CD4-positive, alpha-beta T cell treated with Interleukin-21 for 1 hour (primary cell): Measurements from ENCODE around the gene CRHR1.
A peak's percentile ranks its signal among the peaks of the same experiment; 100 is the strongest.

Experiments
- DNase-seq: peaks from one replicate; pipeline ENCODE4 v3.0.0-alpha.2; 2020

Gene CRHR1

DNA sequence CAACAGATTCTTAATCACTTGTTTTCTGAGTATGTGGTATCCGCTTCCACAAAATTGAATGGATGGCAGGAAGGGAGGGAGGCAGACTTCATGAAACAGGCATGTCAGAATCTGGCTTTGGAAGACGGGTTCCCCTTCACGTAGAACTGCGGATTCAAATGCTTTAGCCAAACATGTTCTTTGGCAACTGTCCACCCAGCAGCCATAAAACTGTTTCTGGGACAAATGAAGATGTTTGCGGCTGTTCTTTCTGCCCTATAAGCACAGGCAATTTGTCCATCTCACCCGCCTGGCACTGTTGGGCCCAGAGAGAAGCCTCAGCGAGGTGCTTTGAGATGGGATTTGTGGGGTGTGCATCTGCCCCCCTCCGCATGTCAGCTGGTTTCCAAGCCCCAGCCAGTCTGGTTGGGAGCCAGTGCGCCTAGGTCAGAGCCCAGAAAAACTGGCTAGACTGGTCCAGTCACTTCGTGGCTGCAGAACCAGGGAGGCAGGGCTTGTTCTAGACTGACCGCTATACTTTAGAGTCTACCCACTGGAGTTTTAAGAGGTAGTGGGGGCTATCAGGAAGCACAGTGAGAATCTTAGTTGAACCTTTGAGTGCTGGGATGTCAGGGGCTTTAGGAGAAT lies 6.3 kb downstream of the CRHR1 start:
- no peak for DNase-seq

DNA sequence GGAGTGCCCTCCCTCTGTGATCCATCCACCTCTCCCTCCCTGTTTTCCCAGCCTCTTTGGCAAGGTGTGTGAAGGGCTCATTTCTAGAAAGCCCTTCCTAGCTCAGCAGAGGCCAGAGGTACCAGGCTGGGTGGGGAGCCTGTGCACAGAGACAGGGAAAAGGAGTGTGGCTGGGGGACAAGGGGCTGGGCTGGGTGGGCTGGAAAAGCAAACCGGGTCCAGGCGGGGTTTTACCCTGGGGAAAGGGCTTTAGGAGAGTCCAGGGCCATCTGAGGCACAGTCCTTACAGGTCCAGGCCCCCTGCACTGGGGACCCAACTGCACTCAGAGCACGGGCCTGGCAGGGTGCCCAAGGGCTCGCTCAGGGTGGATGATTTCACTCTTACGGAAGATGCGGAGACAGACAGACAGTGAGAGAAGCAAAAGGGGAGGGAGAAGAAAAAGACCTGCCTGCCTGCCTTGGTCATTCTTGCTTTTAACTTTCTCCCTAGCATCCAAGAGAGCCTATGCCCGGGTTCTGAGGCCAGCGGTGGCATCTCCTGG lies 7.0 kb downstream of the CRHR1 start:
- DNase-seq: no peak

DNA sequence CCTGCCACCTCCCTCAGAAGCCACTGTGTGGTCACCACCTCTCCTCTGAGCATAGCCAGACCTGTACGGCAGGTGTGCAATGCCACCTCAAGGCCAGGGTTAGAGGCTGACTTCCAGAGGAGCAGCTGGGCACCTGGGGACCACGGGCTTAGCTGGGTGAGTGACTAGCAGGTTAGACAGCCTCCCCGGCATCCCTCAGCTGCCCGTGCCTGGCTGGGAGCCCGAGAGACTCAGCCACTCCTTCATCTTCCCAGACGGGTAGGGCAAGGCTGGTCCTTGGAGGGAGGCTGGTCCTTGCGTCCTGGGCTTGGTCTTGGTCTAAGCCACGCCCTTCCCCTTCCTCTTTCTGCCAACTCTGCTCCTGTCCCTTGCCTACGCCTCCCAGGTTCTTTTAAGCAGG lies 7.8 kb downstream of the CRHR1 start:
- DNase-seq: no peak

DNA sequence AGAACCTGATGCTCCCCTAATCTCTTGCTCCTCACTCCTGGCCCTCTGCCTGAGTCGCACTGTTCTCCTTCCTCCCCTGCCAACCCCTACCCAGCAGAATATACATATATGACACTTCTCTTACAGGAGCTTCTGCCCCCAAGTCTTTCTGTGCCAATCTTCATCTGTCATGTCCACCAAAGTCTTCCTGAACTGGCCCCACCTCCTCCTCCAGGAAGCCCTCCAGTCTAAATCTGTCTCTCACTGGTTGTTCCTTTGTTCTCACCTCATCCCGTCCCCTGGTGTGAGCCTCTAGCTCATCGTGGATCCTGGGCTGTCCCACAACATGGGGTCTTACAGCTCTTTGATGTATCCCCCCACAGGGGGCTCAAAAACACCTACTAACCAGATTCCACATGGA lies 8.3 kb downstream of the CRHR1 start:
- no peak for DNase-seq

DNA sequence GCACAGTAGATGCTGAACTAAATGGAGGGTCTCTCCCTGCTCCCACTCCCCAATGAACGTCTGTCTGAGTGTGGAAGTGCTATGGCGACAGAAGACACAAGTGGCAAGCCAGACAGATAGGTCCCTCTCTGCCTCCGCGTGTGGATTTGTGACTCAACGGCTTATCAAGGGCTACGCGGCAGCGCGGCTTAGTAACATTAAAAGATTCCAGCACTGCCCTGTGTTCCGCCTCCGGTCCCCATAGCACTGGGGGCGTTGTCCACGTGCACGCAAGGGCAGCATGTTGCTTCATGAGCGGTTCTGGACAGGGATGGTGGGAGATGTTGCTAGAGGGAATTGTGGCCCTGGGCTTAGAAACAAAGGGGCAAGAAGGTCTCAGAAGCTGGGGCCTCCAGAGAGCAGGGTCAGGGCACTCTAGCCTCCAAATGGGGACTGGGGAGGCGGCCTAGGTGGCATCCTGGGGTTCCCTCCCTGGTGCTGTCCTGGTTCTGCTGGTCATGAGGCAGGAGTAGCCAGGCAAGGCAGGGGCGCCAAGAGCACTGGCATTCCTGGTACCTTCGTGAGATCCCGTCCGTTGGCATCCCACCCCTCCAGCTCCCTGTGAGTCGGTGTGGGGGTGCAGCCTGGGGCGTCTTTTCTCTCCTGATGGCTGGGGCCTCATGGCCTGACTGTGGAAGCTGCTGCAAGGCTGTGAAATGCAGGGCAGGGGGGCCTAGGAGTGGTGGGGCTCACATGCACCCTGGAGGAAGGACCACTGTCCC lies 9.1 kb downstream of the CRHR1 start:
- DNase-seq: no peak

DNA sequence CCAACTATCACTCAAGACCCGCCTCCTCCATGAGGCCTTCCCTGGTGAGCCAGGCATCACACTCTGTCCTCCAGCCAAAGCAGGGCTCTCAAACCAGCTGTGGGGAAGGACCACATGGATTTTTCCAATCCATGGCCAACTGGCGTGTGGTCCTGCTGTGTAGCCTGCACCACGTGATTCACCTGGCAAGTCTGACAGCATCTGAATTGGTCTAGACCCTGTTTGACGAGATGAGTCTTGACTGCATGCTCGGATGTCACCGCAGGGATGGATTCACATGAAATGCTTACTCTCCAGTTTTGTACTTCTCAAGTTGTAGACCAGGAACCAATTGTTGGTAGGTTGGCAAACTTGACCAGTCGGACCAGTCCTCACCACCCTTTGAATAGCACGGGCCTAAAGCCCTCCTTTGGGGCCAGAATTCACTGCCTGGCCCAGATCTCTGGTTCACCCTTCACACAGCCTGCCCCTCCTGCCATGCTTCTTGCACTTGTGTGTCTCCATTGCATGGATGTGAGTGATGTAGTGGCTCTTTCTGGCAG lies 9.9 kb downstream of the CRHR1 start:
- DNase-seq: no peak

DNA sequence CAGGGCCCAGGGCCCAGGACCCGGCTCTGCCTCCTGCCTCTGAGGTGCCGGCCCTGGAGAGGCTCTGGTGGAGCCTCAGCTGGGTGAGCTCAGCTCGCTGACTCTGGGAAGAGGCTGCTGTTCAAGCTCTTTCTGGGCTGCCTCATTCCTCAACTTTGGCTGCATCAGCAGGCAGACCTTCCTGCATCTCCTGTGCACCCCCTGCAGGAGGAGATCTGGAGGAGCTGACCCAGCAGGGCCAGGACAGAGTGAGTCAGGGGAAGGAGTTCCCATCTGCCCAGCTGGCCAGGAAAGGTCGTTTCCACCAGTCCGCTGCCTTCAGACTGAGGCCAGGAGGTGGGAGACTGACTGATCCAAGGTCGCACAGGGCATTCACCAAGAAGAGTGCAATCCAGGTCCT lies 10.7 kb downstream of the CRHR1 start:
- no peak for DNase-seq

DNA sequence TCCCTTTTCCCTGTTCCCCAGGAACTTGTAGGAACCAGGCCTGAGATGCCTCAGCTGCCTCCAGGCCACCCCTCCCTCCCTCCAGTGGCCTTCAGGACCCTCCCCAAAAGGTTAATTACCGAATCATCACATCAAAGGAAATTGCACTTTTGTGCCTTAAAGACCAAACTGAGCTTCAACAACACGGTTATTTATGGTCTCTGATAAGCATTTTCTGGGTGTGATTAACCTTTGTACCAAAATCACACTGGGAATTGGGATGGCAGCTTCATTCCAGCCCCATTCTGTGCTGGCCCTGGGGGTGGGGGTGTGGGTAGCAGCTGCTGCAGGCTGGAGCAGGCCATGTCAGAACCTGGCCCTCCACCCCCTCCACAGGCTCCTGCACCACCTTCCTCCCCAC lies 16.7 kb downstream of the CRHR1 start:
- no peak for DNase-seq

DNA sequence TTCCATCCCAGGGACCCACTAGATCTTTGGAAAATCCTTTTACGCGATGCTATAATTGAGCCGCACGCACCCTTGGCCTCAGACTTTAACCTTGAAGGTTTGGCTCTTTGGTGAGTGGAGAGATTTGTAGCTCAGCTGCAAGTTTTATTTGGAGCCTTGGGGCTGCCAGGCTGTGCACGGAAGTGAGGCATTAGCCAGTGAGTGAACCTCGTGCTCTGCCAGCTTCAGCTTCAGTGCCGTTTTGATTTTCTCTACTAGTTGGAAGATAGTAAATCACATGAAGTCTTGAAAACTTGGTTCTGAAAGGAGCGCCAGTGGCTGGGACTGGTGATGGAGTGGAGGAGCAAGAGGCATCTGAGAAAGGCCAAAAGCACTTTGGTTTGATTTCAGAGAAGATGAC lies 17.3 kb downstream of the CRHR1 start:
- no peak for DNase-seq

DNA sequence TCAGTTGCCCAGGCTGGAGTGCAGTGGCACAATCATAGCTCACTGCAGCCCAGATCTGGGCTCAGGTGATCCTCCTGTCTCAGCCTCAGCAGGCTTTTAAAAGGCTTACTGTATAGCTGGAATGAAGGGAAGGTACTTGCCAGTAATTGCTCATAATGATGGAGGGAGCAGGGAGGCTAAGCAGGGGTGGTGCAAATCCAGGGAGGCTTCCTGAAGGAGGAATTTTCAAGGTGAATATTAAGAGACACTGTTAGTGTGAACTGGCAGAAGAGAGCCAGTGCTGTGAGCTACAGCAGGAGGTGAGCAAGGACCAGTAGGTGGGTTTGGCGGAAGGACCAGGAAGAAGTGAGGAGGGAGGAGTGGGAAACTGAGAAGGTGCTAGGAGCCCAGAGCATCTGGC lies 24.7 kb downstream of the CRHR1 start:
- no peak for DNase-seq

DNA sequence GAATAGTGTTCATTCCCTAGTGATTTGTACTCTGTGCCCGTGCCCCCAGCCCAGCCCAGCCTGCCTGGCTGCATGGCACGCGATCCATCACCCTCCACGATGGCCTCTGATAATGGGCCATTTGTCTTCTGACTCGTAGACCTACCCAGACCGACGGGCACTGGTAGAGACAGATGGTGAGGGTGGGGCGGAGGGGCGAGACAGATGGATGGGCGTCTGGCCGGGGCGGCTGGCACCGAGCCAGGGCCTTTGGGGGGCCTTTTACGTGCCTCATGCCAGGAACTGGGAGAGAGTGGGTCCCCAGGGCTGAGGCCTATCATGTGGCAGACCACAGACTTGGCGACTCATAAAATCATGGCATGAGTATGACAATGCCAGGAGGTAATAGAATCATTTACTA lies 25.4 kb downstream of the CRHR1 start:
- DNase-seq: no peak

DNA sequence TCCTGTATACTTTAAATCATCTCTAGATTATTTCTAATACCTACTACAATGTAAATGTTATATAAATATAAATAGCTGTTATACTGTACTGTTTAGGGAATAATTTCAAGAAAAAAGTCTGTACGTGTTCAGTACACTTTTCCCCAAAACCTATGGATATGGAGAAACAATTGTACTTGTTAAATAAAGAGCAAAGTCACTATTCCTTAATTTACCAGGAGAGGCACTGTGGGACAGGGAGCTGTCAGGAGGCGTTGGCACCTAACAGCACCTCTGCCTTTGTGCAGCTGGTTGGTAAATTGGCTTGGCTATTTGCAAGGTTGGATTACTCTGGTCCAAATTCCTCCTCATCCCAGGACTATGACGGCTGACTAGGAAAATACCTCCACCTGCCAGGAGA lies 28.0 kb downstream of the CRHR1 start:
- no peak for DNase-seq

DNA sequence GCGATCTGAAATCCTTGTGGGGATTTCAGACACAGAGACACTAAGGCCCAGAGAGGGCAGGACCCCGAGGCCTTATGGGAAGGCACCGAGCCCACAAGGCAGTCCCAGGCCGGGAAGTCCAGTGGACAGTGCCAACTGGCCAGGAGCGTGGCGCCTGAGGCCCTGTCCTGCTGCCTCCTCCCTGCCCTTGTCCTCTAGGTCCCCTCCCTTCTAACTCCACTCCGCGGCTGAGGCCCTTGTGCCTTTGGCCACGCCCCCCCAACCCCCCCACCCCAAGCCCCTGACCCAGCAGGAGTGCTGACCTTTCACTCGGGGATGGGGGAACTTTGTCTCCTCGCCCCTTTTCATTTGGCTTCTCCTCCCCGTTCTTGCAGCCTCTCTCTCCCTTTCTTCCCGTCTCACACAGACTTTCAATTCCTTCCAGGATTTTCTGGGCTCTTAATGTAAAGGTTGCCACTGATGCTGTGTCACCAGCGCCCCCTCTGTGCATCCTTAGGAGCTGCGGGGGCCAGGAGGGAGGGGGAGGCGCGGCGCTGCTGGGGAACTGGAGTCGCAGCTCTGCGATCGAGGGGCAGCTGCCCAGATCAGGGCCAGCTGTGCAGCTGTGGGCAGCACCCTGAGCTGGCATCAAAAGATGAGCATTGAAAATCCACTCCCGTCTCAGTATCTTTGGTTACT lies 29.1 kb downstream of the CRHR1 start:
- DNase-seq: no peak

DNA sequence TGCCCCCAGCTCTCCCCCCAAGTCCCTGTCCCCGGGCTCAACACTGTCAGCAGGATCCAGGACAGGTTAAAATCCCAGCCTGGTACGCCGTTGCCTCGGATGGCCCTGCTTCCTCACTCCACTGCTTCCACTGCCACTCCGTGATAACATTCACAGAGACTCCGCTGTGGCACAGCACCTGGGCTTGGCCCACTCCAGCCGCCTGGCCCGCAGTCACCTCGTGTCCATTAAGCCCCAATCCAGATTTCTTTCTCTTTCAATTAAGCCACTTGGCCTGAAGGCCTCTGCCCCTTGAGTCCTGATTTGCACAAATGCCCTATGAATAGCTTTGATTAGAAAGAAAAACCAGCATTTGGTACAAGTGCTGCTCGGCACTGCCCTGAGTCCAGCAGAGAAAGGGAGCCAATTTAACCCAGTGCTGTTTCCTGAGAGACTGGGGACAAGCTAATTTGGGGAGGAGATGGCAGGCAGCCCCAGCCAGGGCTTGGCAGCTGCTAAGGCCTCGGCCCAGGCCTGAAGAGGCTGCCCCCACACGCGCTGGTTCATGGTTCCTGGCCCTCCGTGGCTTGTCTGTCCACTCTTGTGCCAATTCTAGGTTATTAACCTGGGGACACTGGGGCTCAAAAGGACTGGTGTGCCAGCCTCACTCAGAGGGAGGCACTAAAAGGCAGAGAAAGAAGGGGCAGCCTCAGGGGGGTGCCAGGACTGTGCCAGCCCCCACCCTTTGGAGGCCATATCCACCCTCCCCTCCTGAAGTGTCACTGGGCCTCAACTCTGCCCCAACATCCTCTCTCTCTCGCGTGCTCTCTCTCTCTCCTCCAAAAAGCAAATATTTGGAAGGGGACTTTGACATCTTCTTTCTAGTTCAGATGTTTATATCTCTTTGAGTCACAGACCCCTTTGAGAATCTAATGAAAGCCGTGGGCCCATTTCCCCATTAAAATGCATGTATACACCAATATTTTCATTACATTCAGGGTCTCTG lies 30.8 kb downstream of the CRHR1 start:
- DNase-seq: no peak

DNA sequence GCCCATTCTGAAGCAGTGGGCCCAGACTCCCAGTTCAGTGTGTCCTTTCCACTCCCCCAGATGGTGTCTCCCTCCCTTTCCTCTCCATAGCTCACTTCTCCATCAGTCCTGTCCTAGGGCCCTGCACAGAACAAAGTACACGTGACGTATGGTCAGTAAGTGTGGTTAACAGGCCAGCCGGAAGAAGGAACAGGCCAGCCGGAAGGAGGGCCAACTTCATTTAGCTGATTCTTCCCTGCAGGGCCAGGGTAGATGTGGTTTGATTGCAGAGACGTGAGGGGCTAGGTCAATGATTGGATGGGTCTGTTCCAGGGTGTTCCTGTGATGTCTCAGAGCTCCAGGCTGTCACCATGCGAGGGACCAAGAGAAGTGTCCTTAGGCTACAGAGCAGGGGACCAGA lies 31.6 kb downstream of the CRHR1 start:
- no peak for DNase-seq

DNA sequence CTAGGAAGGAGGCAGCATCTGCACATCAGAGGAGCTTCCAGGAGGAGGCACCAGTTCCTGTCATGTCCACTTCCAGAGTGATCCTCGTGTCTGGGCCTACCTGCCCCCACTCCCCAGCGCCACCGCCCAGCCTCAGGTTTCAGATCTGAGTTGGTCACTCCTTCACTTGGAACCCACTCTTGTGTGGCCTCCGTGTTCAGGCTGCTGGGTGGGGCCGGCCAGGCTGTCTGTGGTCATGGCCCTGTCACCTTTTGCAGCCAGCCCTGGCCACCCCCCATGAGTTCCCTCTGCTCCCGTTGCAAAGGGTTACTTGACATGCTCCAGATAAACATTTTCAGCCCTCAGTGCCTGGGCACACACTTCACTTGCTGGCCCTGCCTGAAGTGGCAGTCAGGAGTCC lies 33.9 kb downstream of the CRHR1 start:
- no peak for DNase-seq

DNA sequence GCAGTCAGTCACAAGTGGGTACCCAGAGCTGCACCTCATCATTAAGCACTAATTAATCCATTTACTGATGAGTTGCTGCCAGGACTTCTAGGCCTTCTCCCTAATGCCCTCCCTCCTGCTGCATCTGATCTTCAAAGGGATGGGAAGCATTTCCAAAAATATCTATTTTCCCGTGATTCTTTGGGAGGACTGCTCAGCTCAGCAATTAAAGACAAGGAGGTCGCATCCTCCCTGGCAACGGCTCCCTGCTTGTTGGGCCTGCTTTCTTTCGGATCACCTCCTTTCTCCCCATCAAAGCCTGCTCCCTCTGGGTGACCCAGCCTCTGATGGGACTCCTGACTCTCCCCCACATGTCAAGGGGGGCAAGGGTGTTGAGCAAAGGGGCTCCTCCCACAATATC lies 34.6 kb downstream of the CRHR1 start:
- no peak for DNase-seq

DNA sequence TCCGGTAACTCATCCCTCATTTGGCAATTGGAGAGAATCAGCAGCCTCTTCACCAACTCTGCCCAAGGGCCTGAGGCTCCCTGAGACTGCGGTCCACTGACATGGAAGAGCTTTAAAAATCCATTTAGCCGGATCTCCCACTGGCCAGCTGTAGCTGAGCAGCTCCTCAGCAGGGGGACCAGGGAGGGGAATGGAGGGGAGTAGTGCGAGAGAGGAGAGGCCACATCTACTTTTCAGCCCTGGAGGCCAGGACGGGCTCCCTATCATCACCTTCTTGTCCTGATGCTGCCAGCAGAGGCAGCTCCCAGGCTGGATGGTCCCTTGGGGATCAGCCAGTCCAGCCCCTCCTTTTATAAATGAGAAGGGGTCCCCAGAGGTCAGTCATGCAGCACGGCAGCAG lies 35.5 kb downstream of the CRHR1 start:
- no peak for DNase-seq

DNA sequence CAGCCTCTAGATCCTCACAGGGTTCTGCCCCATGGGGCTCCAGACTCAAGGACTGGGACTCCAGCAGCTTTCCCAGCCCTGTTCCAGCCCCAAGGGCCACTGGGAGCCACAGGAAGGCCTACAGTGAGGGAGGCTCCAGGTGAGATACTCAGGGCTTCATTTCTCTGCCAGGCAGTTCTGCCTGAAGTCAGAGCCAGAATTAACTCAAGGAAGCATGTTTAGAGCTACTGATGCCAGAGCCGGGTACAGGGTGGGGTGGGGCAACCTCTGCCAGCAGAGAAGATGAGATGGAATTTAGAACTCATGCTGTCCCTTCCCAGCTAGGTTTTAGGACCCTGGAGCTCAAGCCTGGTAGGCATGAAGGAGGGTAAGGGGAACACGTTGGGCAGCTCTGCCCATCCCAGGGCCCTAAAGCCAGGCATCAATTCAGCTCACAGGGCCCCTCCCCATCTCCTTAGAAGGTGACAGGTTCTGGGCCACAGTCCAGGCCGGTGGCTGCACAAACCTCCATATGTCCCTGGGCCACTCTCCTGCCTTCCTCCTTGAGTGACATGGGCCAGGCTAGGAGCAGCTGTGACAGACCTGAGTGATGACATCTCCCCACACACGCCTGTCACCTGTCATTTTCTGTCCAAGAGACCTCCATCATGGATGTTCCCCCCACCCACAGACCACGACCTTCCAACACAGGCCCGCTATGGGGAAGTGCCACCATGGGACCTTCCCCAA lies 36.1 kb downstream of the CRHR1 start:
- no peak for DNase-seq

DNA sequence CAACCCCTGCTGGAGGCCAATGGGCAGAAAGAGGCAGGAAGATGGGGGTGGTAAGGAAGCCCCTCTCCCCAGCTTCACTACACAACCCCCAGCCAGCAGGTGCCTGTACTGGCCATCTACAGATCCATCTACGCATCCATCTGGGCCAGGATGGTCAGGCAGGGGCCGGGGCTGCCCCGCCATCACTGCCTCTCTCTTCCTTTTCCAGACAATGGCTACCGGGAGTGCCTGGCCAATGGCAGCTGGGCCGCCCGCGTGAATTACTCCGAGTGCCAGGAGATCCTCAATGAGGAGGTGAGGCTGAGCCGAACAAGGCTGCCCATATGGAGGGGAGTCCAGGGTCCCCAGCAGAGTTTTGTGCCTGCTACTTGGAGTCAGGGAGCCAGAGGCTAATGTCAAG lies 37.0 kb downstream of the CRHR1 start:
- no peak for DNase-seq

DNA sequence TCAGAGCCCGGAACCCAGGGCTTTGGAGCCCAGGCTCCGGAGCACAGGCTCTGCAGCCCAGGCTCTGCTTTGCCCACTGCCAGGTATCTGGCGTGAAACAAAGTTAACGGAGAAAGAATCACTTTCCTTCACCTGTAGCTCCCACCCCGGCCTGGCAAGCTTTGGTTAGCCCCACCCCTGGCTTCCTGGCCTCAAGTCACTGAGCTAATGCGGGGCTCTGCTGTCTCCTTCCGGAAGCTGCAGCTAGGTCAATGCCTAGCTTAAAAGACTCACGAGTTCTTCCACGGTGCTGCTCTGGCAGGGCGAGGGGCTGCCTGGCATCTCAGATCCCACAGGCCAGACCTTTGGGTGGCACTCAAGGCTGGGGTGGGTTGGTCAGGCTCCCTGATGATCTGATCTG lies 39.5 kb downstream of the CRHR1 start:
- DNase-seq: peak; percentile 18

DNA sequence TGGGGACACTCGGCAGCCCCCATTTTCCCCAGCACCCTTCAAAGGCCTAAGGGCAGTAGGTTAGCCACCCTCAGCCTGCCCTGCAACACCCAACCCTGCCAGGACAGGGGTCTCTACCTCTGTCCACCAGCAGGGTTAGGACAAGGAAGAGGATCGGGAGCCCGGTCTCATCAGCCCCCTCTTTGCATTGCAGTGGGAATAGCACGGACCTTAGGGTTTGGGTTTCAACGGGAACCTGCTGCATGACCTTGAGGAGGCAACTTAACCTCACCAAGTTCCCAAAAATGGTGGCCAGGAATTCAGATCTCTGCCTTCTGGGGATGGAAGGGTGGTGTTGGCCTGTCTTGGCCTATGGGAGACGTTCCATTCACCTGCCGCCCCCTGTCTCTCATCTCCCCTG lies 40.4 kb downstream of the CRHR1 start:
- DNase-seq: no peak
